WTC11 (cell line): ENCODE data around the gene ERBB2. TPM values are rescaled to one million over a fixed set of nuclear protein-coding genes. Genes with fewer than 3 reads are reported as not detected.

Experiments used
- ATAC-seq: fragments of 200-7000 bp; cut with Tn5 transposase; 2 replicates; pipeline ENCODE4 v1.10.0; 2021; ENCODE audit warnings: mild to moderate bottlenecking, moderate library complexity
- CTCF ChIA-PET: fragments of 300-600 bp; sonication (Branson Sonifier 250); formaldehyde crosslinking; loops from one replicate; lab custom pipeline; 2021; ENCODE audit warnings: antibody characterized with exemption; lab: Charles Lee
- POLR2A ChIA-PET: fragments of 350-600 bp; sonication (Branson Sonifier 250); formaldehyde crosslinking; loops from one replicate; lab custom pipeline; 2021; ENCODE audit warnings: antibody characterized with exemption; lab: Charles Lee
- DNase-seq: peaks from one replicate; pipeline ENCODE4 v3.0.0; 2021; ENCODE audit warnings: low spot score
- H3K27ac Mint-ChIP-seq: 2 replicates; pipeline ENCODE4 v1.8.0; 2021; ENCODE audit warnings: mixed read lengths
- H3K27me3 Mint-ChIP-seq: 2 replicates; pipeline ENCODE4 v1.8.0; 2021; ENCODE audit warnings: low read depth, mild to moderate bottlenecking, moderate library complexity, mixed read lengths
- H3K36me3 Mint-ChIP-seq: 2 replicates; pipeline ENCODE4 v1.8.0; 2021; ENCODE audit warnings: mixed read lengths
- H3K4me1 Mint-ChIP-seq: 2 replicates; pipeline ENCODE4 v1.8.0; 2022; ENCODE audit warnings: mixed read lengths
- H3K4me3 Mint-ChIP-seq: 2 replicates; pipeline ENCODE4 v1.8.0; 2021; ENCODE audit warnings: mild to moderate bottlenecking, moderate library complexity, mixed read lengths
- H3K9me3 Mint-ChIP-seq: 2 replicates; pipeline ENCODE4 v1.8.0; 2021; ENCODE audit warnings: mixed read lengths
- AR ChIP-seq: fragments of 250-450 bp; sonication (Bioruptor Pico); IDR thresholded peaks from 2 replicates; pipeline ENCODE4 v1.9.0; 2021; ENCODE audit warnings: mild to moderate bottlenecking
- ETV6 ChIP-seq: sonication (generic); formaldehyde crosslinking; IDR thresholded peaks from 2 replicates; pipeline ENCODE4 v1.8.1; 2022; ENCODE audit warnings: mild to moderate bottlenecking, missing genetic modification reagents
- FOXJ3 ChIP-seq: sonication (generic); formaldehyde crosslinking; IDR thresholded peaks from 2 replicates; pipeline ENCODE4 v1.9.0; 2021; ENCODE audit warnings: missing genetic modification reagents, mild to moderate bottlenecking, borderline replicate concordance
- HMGA2 ChIP-seq: fragments of 250-450 bp; sonication (Bioruptor Pico); IDR thresholded peaks from 2 replicates; pipeline ENCODE4 v1.4.0; 2021; ENCODE audit warnings: mild to moderate bottlenecking, moderate library complexity
- MYBL2 ChIP-seq: sonication (generic); formaldehyde crosslinking; IDR thresholded peaks from 2 replicates; pipeline ENCODE4 v1.8.1; 2023; ENCODE audit warnings: mild to moderate bottlenecking, moderate library complexity, missing genetic modification reagents
- NR1H2 ChIP-seq: sonication (generic); formaldehyde crosslinking; IDR thresholded peaks from 2 replicates; pipeline ENCODE4 v1.9.0; 2021; ENCODE audit warnings: mild to moderate bottlenecking, moderate library complexity, missing genetic modification reagents
- NR2C2 ChIP-seq: sonication (generic); formaldehyde crosslinking; IDR thresholded peaks from 2 replicates; pipeline ENCODE4 v1.8.0; 2022; ENCODE audit warnings: mild to moderate bottlenecking, missing genetic modification reagents
- RELA ChIP-seq: sonication (generic); formaldehyde crosslinking; IDR thresholded peaks from 2 replicates; pipeline ENCODE4 v1.8.1; 2022; ENCODE audit warnings: missing genetic modification reagents, mild to moderate bottlenecking, borderline replicate concordance
- RORB ChIP-seq: fragments of 250-450 bp; sonication (Bioruptor Pico); IDR thresholded peaks from 2 replicates; pipeline ENCODE4 v1.9.0; 2021; ENCODE audit warnings: mild to moderate bottlenecking
- USF1 ChIP-seq: sonication (generic); formaldehyde crosslinking; IDR thresholded peaks from 2 replicates; pipeline ENCODE4 v1.8.0; 2022; ENCODE audit warnings: mild to moderate bottlenecking, missing genetic modification reagents
- ZBTB21 ChIP-seq: sonication (generic); formaldehyde crosslinking; IDR thresholded peaks from 2 replicates; pipeline ENCODE4 v1.8.1; 2023; ENCODE audit warnings: mild to moderate bottlenecking, missing genetic modification reagents, borderline replicate concordance
- ZNF219 ChIP-seq: sonication (generic); formaldehyde crosslinking; IDR thresholded peaks from 2 replicates; pipeline ENCODE4 v1.8.0; 2023; ENCODE audit warnings: missing genetic modification reagents, mild to moderate bottlenecking, borderline replicate concordance
- ZNF396 ChIP-seq: fragments of 250-450 bp; sonication (Bioruptor Pico); IDR thresholded peaks from 2 replicates; pipeline ENCODE4 v1.8.0; 2021; ENCODE audit warnings: mild to moderate bottlenecking, moderate library complexity, borderline replicate concordance
- ZNF671 ChIP-seq: fragments of 250-450 bp; sonication (Bioruptor Pico); IDR thresholded peaks from 2 replicates; pipeline ENCODE4 v1.8.0; 2021; ENCODE audit warnings: mild to moderate bottlenecking
- total RNA-seq: library from RNA; stranded (reverse); gene quantifications from 3 replicates; pipeline ENCODE4 v1.2.3, GENCODE V29; 2021
- TF ChIP-seq, protein P1 (sequence below): fragments of 250-450 bp; sonication (Bioruptor Pico); IDR thresholded peaks from 2 replicates; pipeline ENCODE4 v1.9.0; 2021; ENCODE audit warnings: mild to moderate bottlenecking, borderline replicate concordance
- TF ChIP-seq, protein P2 (sequence below): sonication (generic); formaldehyde crosslinking; IDR thresholded peaks from 2 replicates; pipeline ENCODE4 v1.8.1; 2023; ENCODE audit warnings: mild to moderate bottlenecking, missing genetic modification reagents
- TF ChIP-seq, protein P3 (sequence below): sonication (generic); formaldehyde crosslinking; IDR thresholded peaks from 2 replicates; pipeline ENCODE4 v1.8.1; 2023; ENCODE audit warnings: mild to moderate bottlenecking, missing genetic modification reagents, borderline replicate concordance

Gene ERBB2
- total RNA-seq, 1 experiment from 2014 or later: 209 TPM

- POLR2A ChIA-PET: interaction anchor here (1.3 to 1.8 kb wide), 3 partner anchors 9 to 43 kb away, joined by 4 to 10 read pairs (median 5); partner anchors contain the start of genes MIEN1 and PGAP3
- H3K27me3 Mint-ChIP-seq: no peaks in the 10 kb centered on the region
- peak overlapping the region; percentile 16; the same call in 1 of the 2 replicates for H3K4me3 Mint-ChIP-seq
- no peaks in the 10 kb centered on the region for H3K9me3 Mint-ChIP-seq
- ATAC-seq (no peak), DNase-seq (no peak)
- CTCF ChIA-PET: interaction anchor here (0.7 to 3.7 kb wide), 17 partner anchors 8 to 149 kb away, joined by 3 to 29 read pairs (median 6); partner anchors contain the start of genes MIEN1, PGAP3, PNMT and PPP1R1B
- no peaks in the 10 kb centered on the region for H3K36me3 Mint-ChIP-seq
- TF ChIP-seq MYBL2 (no peak), RELA (CRISPR knock-in tag) (no peak), ZNF219 (CRISPR knock-in tag) (no peak), ETV6 (CRISPR knock-in tag) (no peak), AR (CRISPR knock-in tag) (no peak), HMGA2 (CRISPR knock-in tag) (no peak), FOXJ3 (CRISPR knock-in tag) (no peak), NR1H2 (CRISPR knock-in tag) (no peak), NR2C2 (CRISPR knock-in tag) (no peak), USF1 (no peak), ZNF671 (no peak), RORB (CRISPR knock-in tag) (no peak), ZBTB21 (CRISPR knock-in tag) (no peak), ZNF396 (CRISPR knock-in tag) (no peak)
- TF ChIP-seq, protein P1, sequence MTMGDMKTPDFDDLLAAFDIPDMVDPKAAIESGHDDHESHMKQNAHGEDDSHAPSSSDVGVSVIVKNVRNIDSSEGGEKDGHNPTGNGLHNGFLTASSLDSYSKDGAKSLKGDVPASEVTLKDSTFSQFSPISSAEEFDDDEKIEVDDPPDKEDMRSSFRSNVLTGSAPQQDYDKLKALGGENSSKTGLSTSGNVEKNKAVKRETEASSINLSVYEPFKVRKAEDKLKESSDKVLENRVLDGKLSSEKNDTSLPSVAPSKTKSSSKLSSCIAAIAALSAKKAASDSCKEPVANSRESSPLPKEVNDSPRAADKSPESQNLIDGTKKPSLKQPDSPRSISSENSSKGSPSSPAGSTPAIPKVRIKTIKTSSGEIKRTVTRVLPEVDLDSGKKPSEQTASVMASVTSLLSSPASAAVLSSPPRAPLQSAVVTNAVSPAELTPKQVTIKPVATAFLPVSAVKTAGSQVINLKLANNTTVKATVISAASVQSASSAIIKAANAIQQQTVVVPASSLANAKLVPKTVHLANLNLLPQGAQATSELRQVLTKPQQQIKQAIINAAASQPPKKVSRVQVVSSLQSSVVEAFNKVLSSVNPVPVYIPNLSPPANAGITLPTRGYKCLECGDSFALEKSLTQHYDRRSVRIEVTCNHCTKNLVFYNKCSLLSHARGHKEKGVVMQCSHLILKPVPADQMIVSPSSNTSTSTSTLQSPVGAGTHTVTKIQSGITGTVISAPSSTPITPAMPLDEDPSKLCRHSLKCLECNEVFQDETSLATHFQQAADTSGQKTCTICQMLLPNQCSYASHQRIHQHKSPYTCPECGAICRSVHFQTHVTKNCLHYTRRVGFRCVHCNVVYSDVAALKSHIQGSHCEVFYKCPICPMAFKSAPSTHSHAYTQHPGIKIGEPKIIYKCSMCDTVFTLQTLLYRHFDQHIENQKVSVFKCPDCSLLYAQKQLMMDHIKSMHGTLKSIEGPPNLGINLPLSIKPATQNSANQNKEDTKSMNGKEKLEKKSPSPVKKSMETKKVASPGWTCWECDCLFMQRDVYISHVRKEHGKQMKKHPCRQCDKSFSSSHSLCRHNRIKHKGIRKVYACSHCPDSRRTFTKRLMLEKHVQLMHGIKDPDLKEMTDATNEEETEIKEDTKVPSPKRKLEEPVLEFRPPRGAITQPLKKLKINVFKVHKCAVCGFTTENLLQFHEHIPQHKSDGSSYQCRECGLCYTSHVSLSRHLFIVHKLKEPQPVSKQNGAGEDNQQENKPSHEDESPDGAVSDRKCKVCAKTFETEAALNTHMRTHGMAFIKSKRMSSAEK (CRISPR knock-in tag): no peak
- TF ChIP-seq, protein P2, sequence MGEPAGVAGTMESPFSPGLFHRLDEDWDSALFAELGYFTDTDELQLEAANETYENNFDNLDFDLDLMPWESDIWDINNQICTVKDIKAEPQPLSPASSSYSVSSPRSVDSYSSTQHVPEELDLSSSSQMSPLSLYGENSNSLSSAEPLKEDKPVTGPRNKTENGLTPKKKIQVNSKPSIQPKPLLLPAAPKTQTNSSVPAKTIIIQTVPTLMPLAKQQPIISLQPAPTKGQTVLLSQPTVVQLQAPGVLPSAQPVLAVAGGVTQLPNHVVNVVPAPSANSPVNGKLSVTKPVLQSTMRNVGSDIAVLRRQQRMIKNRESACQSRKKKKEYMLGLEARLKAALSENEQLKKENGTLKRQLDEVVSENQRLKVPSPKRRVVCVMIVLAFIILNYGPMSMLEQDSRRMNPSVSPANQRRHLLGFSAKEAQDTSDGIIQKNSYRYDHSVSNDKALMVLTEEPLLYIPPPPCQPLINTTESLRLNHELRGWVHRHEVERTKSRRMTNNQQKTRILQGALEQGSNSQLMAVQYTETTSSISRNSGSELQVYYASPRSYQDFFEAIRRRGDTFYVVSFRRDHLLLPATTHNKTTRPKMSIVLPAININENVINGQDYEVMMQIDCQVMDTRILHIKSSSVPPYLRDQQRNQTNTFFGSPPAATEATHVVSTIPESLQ (CRISPR knock-in tag): no peak
- TF ChIP-seq, protein P3, sequence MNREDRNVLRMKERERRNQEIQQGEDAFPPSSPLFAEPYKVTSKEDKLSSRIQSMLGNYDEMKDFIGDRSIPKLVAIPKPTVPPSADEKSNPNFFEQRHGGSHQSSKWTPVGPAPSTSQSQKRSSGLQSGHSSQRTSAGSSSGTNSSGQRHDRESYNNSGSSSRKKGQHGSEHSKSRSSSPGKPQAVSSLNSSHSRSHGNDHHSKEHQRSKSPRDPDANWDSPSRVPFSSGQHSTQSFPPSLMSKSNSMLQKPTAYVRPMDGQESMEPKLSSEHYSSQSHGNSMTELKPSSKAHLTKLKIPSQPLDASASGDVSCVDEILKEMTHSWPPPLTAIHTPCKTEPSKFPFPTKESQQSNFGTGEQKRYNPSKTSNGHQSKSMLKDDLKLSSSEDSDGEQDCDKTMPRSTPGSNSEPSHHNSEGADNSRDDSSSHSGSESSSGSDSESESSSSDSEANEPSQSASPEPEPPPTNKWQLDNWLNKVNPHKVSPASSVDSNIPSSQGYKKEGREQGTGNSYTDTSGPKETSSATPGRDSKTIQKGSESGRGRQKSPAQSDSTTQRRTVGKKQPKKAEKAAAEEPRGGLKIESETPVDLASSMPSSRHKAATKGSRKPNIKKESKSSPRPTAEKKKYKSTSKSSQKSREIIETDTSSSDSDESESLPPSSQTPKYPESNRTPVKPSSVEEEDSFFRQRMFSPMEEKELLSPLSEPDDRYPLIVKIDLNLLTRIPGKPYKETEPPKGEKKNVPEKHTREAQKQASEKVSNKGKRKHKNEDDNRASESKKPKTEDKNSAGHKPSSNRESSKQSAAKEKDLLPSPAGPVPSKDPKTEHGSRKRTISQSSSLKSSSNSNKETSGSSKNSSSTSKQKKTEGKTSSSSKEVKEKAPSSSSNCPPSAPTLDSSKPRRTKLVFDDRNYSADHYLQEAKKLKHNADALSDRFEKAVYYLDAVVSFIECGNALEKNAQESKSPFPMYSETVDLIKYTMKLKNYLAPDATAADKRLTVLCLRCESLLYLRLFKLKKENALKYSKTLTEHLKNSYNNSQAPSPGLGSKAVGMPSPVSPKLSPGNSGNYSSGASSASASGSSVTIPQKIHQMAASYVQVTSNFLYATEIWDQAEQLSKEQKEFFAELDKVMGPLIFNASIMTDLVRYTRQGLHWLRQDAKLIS (CRISPR knock-in tag): no peak
- peaks cover 56% of the 10 kb centered on the region for H3K4me1 Mint-ChIP-seq
- peak overlapping the region; percentile 88 for H3K27ac Mint-ChIP-seq
These were observed 3.1 kb upstream of the ERBB2 start for GRCh38 chr17:39696731-39697130.
